Measurements from ENCODE around the gene GFRA3.

Gene GFRA3

DNA sequence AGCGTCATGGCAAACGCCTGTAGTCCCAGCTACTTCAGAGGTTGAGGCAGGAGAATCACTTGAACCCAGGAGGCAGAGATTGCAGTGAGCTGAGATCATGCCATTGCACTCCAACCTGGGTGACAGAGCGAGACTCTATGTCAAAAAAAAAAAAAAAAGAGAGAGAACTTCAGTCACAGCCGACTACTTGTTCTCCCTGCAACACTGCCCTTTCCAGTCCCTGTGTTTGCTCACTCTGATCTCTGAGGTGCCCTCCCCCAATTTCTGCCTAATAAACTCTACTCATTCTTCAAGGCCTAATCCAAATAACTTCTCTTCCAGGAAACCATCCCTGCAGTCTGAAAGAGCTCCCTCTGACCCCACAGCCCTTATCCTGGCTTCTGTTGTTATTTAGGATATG is 28.1 kb downstream of the GFRA3 start:
- H3K9ac ChIP-seq (ENCODE audit: low read depth, low read length) = no peak overlapping the region
- H3K9me3 ChIP-seq (replicated peaks; ENCODE audit: low read length) = no peaks in the 10 kb centered on the region
- H3K36me3 ChIP-seq (ENCODE audit: insufficient read depth, low read length) = no peaks in the 10 kb centered on the region
- H3K4me1 ChIP-seq (ENCODE audit: control insufficient read depth, insufficient read depth, low read length) = peaks cover 10% of the 10 kb centered on the region
- peaks cover 23% of the 10 kb centered on the region for H3K27me3 ChIP-seq (ENCODE audit: control insufficient read depth, insufficient read depth, low read length)
- H3K4me2 ChIP-seq (ENCODE audit: low read length) = no peak overlapping the region
- no peak overlapping the region for H3K4me3 ChIP-seq (ENCODE audit: low read length)

DNA sequence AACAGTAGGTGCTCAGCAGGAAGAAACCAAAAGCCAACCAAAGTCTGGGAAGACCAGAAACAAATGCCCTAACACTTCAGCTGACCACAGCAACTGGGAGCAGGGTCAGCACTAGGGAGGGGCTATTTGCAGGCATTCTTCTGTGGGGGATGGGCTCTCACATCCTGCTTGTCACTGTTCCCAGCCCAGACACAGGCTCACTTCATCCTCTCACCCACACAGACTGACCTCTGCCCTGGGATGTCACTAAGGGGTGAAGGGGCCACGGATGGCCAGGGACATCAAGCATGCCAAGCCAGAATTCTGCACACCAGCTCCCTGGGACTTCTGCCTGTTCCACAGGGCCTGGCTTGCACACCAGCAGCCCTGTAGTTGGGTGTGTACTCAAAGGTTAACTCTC is 28.7 kb downstream of the GFRA3 start:
- H3K9ac ChIP-seq (ENCODE audit: low read depth, low read length) = no peak overlapping the region
- H3K4me2 ChIP-seq (ENCODE audit: low read length) = no peak overlapping the region
- no peaks in the 10 kb centered on the region for H3K9me3 ChIP-seq (replicated peaks; ENCODE audit: low read length)
- peaks cover 29% of the 10 kb centered on the region for H3K27me3 ChIP-seq (ENCODE audit: control insufficient read depth, insufficient read depth, low read length)
- H3K36me3 ChIP-seq (ENCODE audit: insufficient read depth, low read length) = no peaks in the 10 kb centered on the region
- peaks cover 11% of the 10 kb centered on the region for H3K4me1 ChIP-seq (ENCODE audit: control insufficient read depth, insufficient read depth, low read length)
- H3K4me3 ChIP-seq (ENCODE audit: low read length) = no peak overlapping the region

DNA sequence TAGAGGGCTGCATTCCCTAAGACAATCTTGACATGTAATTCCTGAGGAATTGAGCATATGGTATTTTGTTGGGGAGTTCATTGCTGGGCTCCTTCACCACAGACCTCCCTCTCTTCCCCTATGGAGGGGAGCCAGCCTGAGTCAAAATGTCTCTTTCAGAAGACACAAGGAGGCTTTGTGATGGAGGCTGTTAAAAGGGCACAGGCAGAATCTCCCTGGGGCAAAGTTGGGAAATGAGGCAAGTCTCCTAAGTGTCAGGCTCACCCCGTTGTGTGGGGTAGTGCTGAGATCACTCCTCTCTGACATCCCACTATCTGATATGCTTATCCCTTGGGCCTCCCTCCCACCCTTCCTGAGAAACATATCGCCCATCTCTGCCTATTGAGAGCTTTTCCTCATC is 30.6 kb downstream of the GFRA3 start:
- H3K9ac ChIP-seq (ENCODE audit: low read depth, low read length) = no peak overlapping the region
- H3K36me3 ChIP-seq (ENCODE audit: insufficient read depth, low read length) = no peaks in the 10 kb centered on the region
- H3K4me2 ChIP-seq (ENCODE audit: low read length) = no peak overlapping the region
- H3K27me3 ChIP-seq (ENCODE audit: control insufficient read depth, insufficient read depth, low read length) = peaks cover 41% of the 10 kb centered on the region
- H3K9me3 ChIP-seq (replicated peaks; ENCODE audit: low read length) = no peaks in the 10 kb centered on the region
- H3K4me1 ChIP-seq (ENCODE audit: control insufficient read depth, insufficient read depth, low read length) = peaks cover 11% of the 10 kb centered on the region
- no peak overlapping the region for H3K4me3 ChIP-seq (ENCODE audit: low read length)

GRCh38 chr5:138241688-138242571 is 32.5 kb downstream of the GFRA3 start:
- peaks cover 47% of the 10 kb centered on the region for H3K27me3 ChIP-seq (ENCODE audit: control insufficient read depth, insufficient read depth, low read length)
- H3K9ac ChIP-seq (ENCODE audit: low read depth, low read length) = peak overlapping the region; percentile 50
- peaks cover 11% of the 10 kb centered on the region for H3K4me1 ChIP-seq (ENCODE audit: control insufficient read depth, insufficient read depth, low read length)
- peak overlapping the region; percentile 82 for H3K4me2 ChIP-seq (ENCODE audit: low read length)
- no peaks in the 10 kb centered on the region for H3K36me3 ChIP-seq (ENCODE audit: insufficient read depth, low read length)
- H3K9me3 ChIP-seq (replicated peaks; ENCODE audit: low read length) = no peaks in the 10 kb centered on the region
- H3K4me3 ChIP-seq (ENCODE audit: low read length) = peak overlapping the region; percentile 63

GRCh38 chr5:138240650-138241385 is 33.6 kb downstream of the GFRA3 start:
- H3K4me2 ChIP-seq (ENCODE audit: low read length) = no peak overlapping the region
- no peak overlapping the region for H3K9ac ChIP-seq (ENCODE audit: low read depth, low read length)
- H3K36me3 ChIP-seq (ENCODE audit: insufficient read depth, low read length) = no peaks in the 10 kb centered on the region
- no peak overlapping the region for H3K4me3 ChIP-seq (ENCODE audit: low read length)
- H3K4me1 ChIP-seq (ENCODE audit: control insufficient read depth, insufficient read depth, low read length) = peaks cover 11% of the 10 kb centered on the region
- no peaks in the 10 kb centered on the region for H3K9me3 ChIP-seq (replicated peaks; ENCODE audit: low read length)
- H3K27me3 ChIP-seq (ENCODE audit: control insufficient read depth, insufficient read depth, low read length) = peaks cover 52% of the 10 kb centered on the region

GRCh38 chr5:138238034-138238433 is 36.4 kb downstream of the GFRA3 start:
- Histone ChIP-seq H3K4me3 (ENCODE audit: low read length) (no peak overlapping the region), H3K4me2 (ENCODE audit: low read length) (no peak overlapping the region), H3K4me1 (ENCODE audit: control insufficient read depth, insufficient read depth, low read length) (peaks cover 11% of the 10 kb centered on the region), H3K36me3 (ENCODE audit: insufficient read depth, low read length) (no peaks in the 10 kb centered on the region), H3K27me3 (ENCODE audit: control insufficient read depth, insufficient read depth, low read length) (peaks cover 53% of the 10 kb centered on the region), H3K9ac (ENCODE audit: low read depth, low read length) (no peak overlapping the region), H3K9me3 (replicated peaks; ENCODE audit: low read length) (no peaks in the 10 kb centered on the region)

- Histone ChIP-seq H3K4me1 (ENCODE audit: control insufficient read depth, insufficient read depth, low read length) (no peaks in the 10 kb centered on the region), H3K9ac (ENCODE audit: low read depth, low read length) (no peak overlapping the region), H3K36me3 (ENCODE audit: insufficient read depth, low read length) (no peaks in the 10 kb centered on the region), H3K9me3 (replicated peaks; ENCODE audit: low read length) (no peaks in the 10 kb centered on the region), H3K4me3 (ENCODE audit: low read length) (no peak overlapping the region), H3K27me3 (ENCODE audit: control insufficient read depth, insufficient read depth, low read length) (peaks cover 34% of the 10 kb centered on the region), H3K4me2 (ENCODE audit: low read length) (no peak overlapping the region)
Observed at GRCh38 chr5:138234651-138235050, 39.8 kb downstream of the GFRA3 start.

- Histone ChIP-seq H3K9me3 (replicated peaks; ENCODE audit: low read length) (no peaks in the 10 kb centered on the region), H3K27me3 (ENCODE audit: control insufficient read depth, insufficient read depth, low read length) (peaks cover 26% of the 10 kb centered on the region), H3K4me2 (ENCODE audit: low read length) (no peak overlapping the region), H3K9ac (ENCODE audit: low read depth, low read length) (no peak overlapping the region), H3K4me3 (ENCODE audit: low read length) (no peak overlapping the region), H3K36me3 (ENCODE audit: insufficient read depth, low read length) (no peaks in the 10 kb centered on the region), H3K4me1 (ENCODE audit: control insufficient read depth, insufficient read depth, low read length) (no peaks in the 10 kb centered on the region)
Observed at GRCh38 chr5:138233280-138233679, 41.1 kb downstream of the GFRA3 start.

GRCh38 chr5:138230981-138231589 is 43.3 kb downstream of the GFRA3 start:
- Histone ChIP-seq H3K9ac (ENCODE audit: low read depth, low read length) (no peak overlapping the region), H3K4me3 (ENCODE audit: low read length) (no peak overlapping the region), H3K36me3 (ENCODE audit: insufficient read depth, low read length) (no peaks in the 10 kb centered on the region), H3K4me1 (ENCODE audit: control insufficient read depth, insufficient read depth, low read length) (no peaks in the 10 kb centered on the region), H3K4me2 (ENCODE audit: low read length) (no peak overlapping the region), H3K9me3 (replicated peaks; ENCODE audit: low read length) (no peaks in the 10 kb centered on the region), H3K27me3 (ENCODE audit: control insufficient read depth, insufficient read depth, low read length) (peaks cover 16% of the 10 kb centered on the region)

- Histone ChIP-seq H3K4me2 (ENCODE audit: low read length) (no peak overlapping the region), H3K9me3 (replicated peaks; ENCODE audit: low read length) (no peaks in the 10 kb centered on the region), H3K27me3 (ENCODE audit: control insufficient read depth, insufficient read depth, low read length) (peaks cover 17% of the 10 kb centered on the region), H3K4me1 (ENCODE audit: control insufficient read depth, insufficient read depth, low read length) (no peaks in the 10 kb centered on the region), H3K36me3 (ENCODE audit: insufficient read depth, low read length) (no peaks in the 10 kb centered on the region), H3K9ac (ENCODE audit: low read depth, low read length) (no peak overlapping the region), H3K4me3 (ENCODE audit: low read length) (no peak overlapping the region)
Observed at GRCh38 chr5:138230261-138230660, 44.2 kb downstream of the GFRA3 start.

DNA sequence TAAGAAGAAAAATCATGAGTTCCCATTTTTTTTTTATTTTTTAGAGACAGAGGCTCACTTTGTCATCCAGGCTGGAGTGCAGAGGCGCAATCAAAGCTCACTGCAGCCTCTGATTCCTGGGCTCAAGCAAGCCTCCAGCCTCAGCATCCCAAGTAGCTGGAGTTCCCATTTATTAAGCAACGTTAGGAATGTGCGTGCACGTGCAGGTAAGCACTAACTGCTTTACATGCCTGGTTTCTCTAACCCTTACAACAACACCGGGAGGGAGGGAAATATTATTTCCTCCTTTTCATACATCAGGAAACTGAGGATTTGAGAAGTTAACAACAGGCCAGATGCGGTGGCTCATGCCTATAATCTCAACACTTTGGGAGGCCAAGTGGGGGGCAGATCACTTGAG is 45.0 kb downstream of the GFRA3 start:
- Histone ChIP-seq H3K4me3 (ENCODE audit: low read length) (no peak overlapping the region), H3K4me1 (ENCODE audit: control insufficient read depth, insufficient read depth, low read length) (no peaks in the 10 kb centered on the region), H3K9me3 (replicated peaks; ENCODE audit: low read length) (no peaks in the 10 kb centered on the region), H3K27me3 (ENCODE audit: control insufficient read depth, insufficient read depth, low read length) (peaks cover 15% of the 10 kb centered on the region), H3K36me3 (ENCODE audit: insufficient read depth, low read length) (no peaks in the 10 kb centered on the region), H3K9ac (ENCODE audit: low read depth, low read length) (no peak overlapping the region), H3K4me2 (ENCODE audit: low read length) (no peak overlapping the region)

All from skeletal muscle satellite cell (primary cell).